Measurements from ENCODE around the gene ST7.

ST7 gene

DNA sequence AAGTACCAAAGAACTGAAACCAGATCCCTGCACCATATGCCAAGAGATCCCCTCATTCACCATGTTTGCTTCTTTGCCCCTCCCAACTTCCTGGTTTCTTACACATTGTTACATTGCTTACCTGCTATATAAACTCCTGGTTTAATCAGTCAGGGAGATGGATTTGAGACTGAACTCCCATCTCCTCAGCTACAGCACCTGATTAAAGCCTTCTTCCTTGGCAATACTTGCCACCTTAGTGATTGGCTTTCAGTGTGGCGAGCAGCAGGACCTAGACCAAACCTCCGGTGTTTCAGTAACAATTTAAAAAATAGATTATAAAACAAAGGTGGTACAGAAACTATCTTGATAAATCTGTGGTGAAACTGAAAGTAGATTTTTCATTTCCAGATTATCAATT, 122.6 kb downstream of the ST7 start:
- DNase-seq (ENCODE audit: low spot score in 2 of 2) (no peak), ATAC-seq (replicated peaks; ENCODE audit: extremely low read depth, poor library complexity, severe bottlenecking) (no peak)
- Mint-ChIP-seq H3K36me3 (ENCODE audit: insufficient read depth) (peaks cover 3% of the 10 kb centered on the region), H3K27ac (ENCODE audit: low read depth) (no peak overlapping the region), H3K27me3 (no peaks in the 10 kb centered on the region), H3K9me3 (no peaks in the 10 kb centered on the region), H3K4me1 (peaks cover 7% of the 10 kb centered on the region), H3K4me3 (no peak overlapping the region)

DNA sequence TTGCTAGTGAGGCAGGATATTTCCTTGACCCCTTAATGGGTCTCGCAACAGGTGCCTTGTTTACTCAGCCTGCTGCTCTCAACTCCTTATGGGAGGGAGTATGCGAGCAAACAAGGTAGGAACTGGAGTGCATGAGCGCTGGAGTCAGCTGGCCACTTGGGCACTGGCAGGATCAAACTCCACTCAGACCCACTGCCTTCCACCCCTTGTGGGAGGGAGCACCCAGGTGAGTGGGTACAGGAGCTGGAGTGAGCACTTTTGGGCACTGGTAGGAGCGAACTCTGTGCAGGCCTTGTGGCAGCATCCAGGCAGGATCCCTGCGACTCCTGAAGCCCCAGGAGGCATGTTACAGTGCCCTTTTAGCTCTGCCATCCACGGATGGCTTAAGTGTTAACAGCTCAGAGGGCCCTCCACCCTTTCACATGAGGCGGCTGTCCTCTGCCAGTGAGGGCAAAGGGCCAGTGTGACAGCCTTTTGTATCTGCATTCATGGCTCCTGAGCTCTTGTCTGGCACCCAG, 123.2 kb downstream of the ST7 start:
- ATAC-seq (replicated peaks; ENCODE audit: extremely low read depth, poor library complexity, severe bottlenecking): no peak
- DNase-seq (ENCODE audit: low spot score in 2 of 2): no peak
- no peak overlapping the region for H3K4me3 Mint-ChIP-seq
- H3K27me3 Mint-ChIP-seq: no peaks in the 10 kb centered on the region
- H3K27ac Mint-ChIP-seq (ENCODE audit: low read depth): no peak overlapping the region
- no peaks in the 10 kb centered on the region for H3K9me3 Mint-ChIP-seq
- H3K36me3 Mint-ChIP-seq (ENCODE audit: insufficient read depth): peaks cover 3% of the 10 kb centered on the region
- peaks cover 7% of the 10 kb centered on the region for H3K4me1 Mint-ChIP-seq

DNA sequence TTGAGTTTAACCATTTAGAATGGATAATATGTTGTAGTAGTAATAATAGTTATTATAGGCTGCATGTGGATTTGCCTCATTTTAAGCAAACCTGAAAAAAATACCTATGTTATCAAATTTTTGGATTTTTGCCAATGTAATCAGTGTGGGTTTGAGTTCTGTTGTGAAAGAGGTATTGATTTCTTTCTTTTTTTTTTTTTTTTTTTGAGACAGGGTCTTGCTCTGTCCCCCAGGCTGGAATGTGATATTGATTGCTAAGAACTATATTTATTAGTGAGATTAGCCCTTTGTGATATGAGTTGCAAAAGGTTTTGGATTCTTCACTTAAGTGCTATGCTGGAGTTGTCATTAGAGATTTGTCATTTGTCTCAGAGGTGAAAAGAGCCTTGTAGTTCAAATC, 124.4 kb downstream of the ST7 start:
- peaks cover 3% of the 10 kb centered on the region for H3K36me3 Mint-ChIP-seq (ENCODE audit: insufficient read depth)
- peaks cover 3% of the 10 kb centered on the region for H3K4me1 Mint-ChIP-seq
- ATAC-seq (replicated peaks; ENCODE audit: extremely low read depth, poor library complexity, severe bottlenecking) (no peak), DNase-seq (ENCODE audit: low spot score in 2 of 2) (no peak)
- H3K27me3 Mint-ChIP-seq: no peaks in the 10 kb centered on the region
- no peak overlapping the region for H3K27ac Mint-ChIP-seq (ENCODE audit: low read depth)
- no peak overlapping the region for H3K4me3 Mint-ChIP-seq
- H3K9me3 Mint-ChIP-seq: no peaks in the 10 kb centered on the region

DNA sequence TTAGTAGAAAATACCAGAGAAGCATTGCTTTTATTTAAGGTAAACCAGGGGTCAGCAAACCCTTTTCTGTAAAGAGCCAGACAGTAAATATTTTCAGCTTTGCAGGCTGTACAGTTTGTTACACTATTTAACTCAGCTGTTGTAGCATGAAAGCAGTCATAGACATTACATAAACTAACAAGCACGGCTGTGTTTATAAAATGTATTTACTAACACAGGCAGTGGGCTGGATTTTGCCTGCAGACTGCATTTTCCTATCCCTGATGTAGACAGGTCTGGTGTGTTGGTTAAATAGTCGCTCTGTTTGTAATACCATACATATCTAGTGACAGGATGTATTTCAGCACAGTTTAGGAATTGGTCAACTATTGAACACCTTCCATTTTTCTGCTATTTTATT, 129.3 kb downstream of the ST7 start:
- peaks cover 11% of the 10 kb centered on the region for H3K4me1 Mint-ChIP-seq
- DNase-seq (ENCODE audit: low spot score in 2 of 2) (no peak), ATAC-seq (replicated peaks; ENCODE audit: extremely low read depth, poor library complexity, severe bottlenecking) (no peak)
- no peak overlapping the region for H3K4me3 Mint-ChIP-seq
- no peaks in the 10 kb centered on the region for H3K36me3 Mint-ChIP-seq (ENCODE audit: insufficient read depth)
- no peaks in the 10 kb centered on the region for H3K9me3 Mint-ChIP-seq
- no peaks in the 10 kb centered on the region for H3K27me3 Mint-ChIP-seq
- no peak overlapping the region for H3K27ac Mint-ChIP-seq (ENCODE audit: low read depth)

DNA sequence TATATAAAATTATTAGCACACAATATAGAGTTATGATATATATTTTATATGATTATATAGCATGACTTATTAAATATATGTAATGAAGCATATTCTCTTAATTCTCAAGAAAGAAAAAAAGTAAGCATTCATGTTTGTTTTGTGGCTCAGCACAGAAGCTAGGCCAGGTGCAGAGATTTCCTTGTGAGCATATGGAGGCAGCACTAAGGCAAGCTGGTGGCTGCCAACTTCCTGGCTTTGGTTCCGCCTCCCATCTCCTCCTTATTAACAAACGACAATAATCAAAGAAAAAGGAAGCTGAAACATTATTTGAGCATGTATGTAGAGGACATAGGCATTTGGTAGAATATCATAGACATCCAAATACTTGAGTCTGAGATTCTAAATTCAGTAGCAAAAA, 130.3 kb downstream of the ST7 start:
- no peak for ATAC-seq (replicated peaks; ENCODE audit: extremely low read depth, poor library complexity, severe bottlenecking)
- Mint-ChIP-seq H3K4me3 (no peak overlapping the region), H3K36me3 (ENCODE audit: insufficient read depth) (no peaks in the 10 kb centered on the region), H3K9me3 (no peaks in the 10 kb centered on the region), H3K27ac (ENCODE audit: low read depth) (no peak overlapping the region), H3K4me1 (peaks cover 17% of the 10 kb centered on the region), H3K27me3 (no peaks in the 10 kb centered on the region)
- no peak for DNase-seq (ENCODE audit: low spot score in 2 of 2)

DNA sequence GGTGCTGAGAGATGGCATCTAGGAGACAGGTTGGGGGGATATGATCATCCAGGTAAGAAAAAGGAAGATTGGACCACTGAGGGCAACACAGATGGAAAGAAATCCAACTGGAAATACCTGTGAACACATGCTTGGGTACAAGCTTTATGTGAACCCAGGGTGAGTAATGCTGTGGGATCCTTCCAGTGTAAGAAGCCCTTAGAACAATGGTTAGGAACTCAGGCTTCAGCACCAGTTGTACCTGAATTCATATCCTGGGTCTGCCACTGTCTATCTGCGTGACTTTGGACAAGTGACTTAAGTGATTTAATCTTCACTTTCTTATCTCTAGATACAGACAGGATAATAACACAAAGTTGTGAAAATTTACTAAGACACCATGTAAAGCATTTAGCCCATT, 131.0 kb downstream of the ST7 start:
- Mint-ChIP-seq H3K9me3 (no peaks in the 10 kb centered on the region), H3K27ac (ENCODE audit: low read depth) (no peak overlapping the region), H3K27me3 (no peaks in the 10 kb centered on the region), H3K4me3 (no peak overlapping the region), H3K36me3 (ENCODE audit: insufficient read depth) (peaks cover 2% of the 10 kb centered on the region), H3K4me1 (peaks cover 17% of the 10 kb centered on the region)
- no peak for DNase-seq (ENCODE audit: low spot score in 2 of 2)
- ATAC-seq (replicated peaks; ENCODE audit: extremely low read depth, poor library complexity, severe bottlenecking): no peak

DNA sequence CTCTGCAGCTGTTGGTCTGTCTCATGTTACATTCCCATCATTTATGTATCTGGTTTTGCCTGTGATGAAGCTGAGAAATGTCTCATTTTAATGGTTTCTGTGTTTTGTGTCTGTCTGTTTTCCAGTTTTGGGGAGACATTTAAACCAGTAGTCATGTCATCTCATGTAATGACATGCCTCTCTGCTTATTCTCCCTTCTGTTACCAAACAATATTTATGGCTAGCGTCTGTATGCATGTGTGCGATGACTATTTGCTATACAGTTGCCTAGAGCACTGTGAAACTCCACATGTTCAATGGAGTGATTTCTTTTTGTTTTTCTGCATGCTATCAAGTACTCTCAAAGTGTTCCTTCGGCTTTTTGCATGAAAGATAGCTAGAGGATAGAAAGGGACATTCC, 132.0 kb downstream of the ST7 start:
- H3K9me3 Mint-ChIP-seq: no peaks in the 10 kb centered on the region
- ATAC-seq (replicated peaks; ENCODE audit: extremely low read depth, poor library complexity, severe bottlenecking): no peak
- H3K4me1 Mint-ChIP-seq: peaks cover 17% of the 10 kb centered on the region
- no peak overlapping the region for H3K27ac Mint-ChIP-seq (ENCODE audit: low read depth)
- H3K36me3 Mint-ChIP-seq (ENCODE audit: insufficient read depth): peaks cover 2% of the 10 kb centered on the region
- DNase-seq (ENCODE audit: low spot score in 2 of 2): no peak
- H3K27me3 Mint-ChIP-seq: no peaks in the 10 kb centered on the region
- H3K4me3 Mint-ChIP-seq: no peak overlapping the region

DNA sequence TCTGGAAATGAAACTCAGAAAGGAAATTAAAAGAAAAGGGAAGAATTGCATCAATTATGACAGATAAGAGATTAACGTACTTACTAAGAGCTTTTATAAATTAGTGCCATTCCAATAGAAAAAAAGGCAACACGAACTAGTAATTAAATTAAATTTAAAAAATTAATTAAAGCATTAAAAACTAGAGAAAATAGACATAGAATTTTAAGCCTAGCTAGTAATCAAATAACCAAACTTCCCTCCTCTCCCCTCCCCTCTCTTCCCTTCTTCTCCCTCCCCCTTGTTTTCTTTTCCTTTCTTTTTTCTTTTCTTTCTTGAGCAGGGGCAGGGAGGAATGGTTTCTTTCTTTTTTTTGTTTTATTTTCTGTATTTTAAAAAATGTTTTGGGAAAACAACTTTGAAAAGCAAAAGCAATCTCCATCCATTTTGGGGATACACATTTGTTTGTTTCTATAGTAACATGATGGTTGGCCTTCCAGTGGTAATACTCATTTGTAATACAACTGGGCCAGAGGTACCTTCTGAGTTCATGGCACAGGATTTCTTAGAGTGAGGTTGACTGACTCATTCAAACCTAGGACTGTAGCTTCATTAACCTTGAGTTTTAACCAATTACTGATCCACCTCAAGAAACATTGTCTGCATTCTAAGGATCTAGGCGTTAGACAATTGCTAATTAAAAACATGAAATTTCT, 132.6 kb downstream of the ST7 start:
- no peak for DNase-seq (ENCODE audit: low spot score in 2 of 2)
- H3K36me3 Mint-ChIP-seq (ENCODE audit: insufficient read depth): peaks cover 2% of the 10 kb centered on the region

DNA sequence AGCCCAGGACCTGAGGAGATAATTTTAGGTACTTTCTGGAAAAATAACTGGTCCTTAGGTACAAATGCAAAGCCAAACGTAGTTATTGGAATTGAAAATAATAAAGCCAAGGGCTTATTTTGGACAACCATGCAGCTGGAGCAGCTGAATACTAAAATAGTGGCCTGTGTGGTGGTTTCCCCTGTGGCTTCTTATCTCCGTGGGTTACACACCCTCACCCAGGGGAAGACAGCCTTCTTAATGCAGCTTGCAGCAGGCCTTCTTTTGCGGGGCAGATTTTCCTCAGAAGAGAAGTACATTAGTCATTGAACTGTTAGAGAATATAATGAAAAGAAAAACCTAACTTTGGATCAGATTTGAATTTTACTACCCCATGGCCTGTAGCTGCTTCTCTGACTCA, 133.5 kb downstream of the ST7 start:
- ATAC-seq (replicated peaks; ENCODE audit: extremely low read depth, poor library complexity, severe bottlenecking) (no peak), DNase-seq (ENCODE audit: low spot score in 2 of 2) (no peak)
- Mint-ChIP-seq H3K9me3 (no peaks in the 10 kb centered on the region), H3K27ac (ENCODE audit: low read depth) (no peak overlapping the region), H3K4me3 (no peak overlapping the region), H3K27me3 (no peaks in the 10 kb centered on the region), H3K36me3 (ENCODE audit: insufficient read depth) (peaks cover 2% of the 10 kb centered on the region), H3K4me1 (peaks cover 17% of the 10 kb centered on the region)

More for the DNA sequence above, 132.6 kb downstream of the ST7 start:
- no peak for ATAC-seq (replicated peaks; ENCODE audit: extremely low read depth, poor library complexity, severe bottlenecking)
- Mint-ChIP-seq H3K27ac (ENCODE audit: low read depth) (no peak overlapping the region), H3K27me3 (no peaks in the 10 kb centered on the region), H3K9me3 (no peaks in the 10 kb centered on the region), H3K4me1 (peaks cover 17% of the 10 kb centered on the region), H3K4me3 (no peak overlapping the region)

DNA sequence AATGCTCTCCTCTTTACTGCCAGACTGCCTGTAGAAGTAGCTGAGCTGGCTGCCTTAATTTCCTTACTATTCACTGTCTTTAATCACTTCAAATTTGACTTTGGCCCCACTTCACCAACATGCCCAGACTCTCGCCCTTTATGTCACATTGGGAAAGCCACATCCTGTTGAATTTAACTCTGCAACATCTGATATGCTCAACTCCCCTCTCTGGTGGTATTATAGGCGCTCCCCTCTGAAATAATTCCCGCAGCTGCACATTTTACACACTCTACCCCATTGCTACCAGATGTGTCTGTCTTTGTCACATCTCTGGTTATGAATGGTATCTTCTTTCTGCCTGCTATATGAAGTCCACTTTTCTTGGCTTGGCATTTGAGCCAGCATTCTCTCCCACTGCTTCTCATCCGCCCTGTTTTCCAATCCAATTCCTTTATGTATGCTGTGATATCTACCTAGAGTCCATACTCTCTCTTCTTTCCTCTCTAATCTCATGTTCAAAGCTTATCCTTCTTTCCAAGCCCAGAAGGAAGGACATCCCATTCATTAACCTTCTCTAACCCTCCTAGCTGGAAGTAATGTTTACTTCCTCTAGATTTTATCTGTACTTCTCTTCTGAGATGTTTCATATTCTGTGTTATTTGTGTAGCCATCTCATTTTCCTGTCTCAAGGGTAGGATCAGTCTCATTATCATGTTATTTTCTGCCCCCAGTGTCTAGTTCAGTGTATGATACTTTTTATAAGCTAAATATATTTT, 134.5 kb downstream of the ST7 start:
- peaks cover 17% of the 10 kb centered on the region for H3K4me1 Mint-ChIP-seq
- DNase-seq (ENCODE audit: low spot score in 2 of 2): no peak
- H3K27me3 Mint-ChIP-seq: no peaks in the 10 kb centered on the region
- H3K36me3 Mint-ChIP-seq (ENCODE audit: insufficient read depth): peaks cover 2% of the 10 kb centered on the region
- H3K9me3 Mint-ChIP-seq: no peaks in the 10 kb centered on the region
- no peak for ATAC-seq (replicated peaks; ENCODE audit: extremely low read depth, poor library complexity, severe bottlenecking)
- H3K27ac Mint-ChIP-seq (ENCODE audit: low read depth): peak overlapping the region; percentile 0
- H3K4me3 Mint-ChIP-seq: peak overlapping the region; percentile 0

DNA sequence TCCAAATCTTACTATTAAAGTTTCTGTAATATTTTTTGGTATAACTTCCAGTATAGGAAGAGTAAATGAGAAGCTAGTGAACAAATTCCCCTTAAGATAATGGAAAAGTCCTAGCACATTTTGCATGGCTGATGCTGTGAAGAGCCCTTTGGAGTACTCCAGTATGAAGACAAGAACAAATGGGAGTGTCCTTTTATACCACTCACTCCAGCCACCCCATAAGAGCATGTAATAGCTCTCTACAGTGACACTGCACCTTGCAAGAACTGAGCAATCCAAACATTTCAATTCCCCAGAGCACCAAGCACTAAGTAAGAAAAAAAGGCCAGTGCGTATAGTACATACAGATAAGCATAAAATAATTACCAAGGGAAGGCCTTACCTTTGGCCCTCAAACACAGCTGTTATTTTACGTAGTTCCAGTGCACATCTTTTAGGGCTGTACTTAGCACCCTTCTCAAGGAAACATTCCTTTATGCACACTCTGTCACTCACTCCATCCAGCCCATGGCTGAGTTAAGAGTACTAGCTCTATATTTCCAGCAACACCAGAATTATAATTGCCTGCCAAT, 135.4 kb downstream of the ST7 start:
- ATAC-seq (replicated peaks; ENCODE audit: extremely low read depth, poor library complexity, severe bottlenecking): no peak
- H3K36me3 Mint-ChIP-seq (ENCODE audit: insufficient read depth): peaks cover 2% of the 10 kb centered on the region
- no peaks in the 10 kb centered on the region for H3K9me3 Mint-ChIP-seq
- no peak overlapping the region for H3K27ac Mint-ChIP-seq (ENCODE audit: low read depth)
- no peak for DNase-seq (ENCODE audit: low spot score in 2 of 2)
- H3K4me1 Mint-ChIP-seq: peaks cover 17% of the 10 kb centered on the region
- H3K27me3 Mint-ChIP-seq: no peaks in the 10 kb centered on the region
- H3K4me3 Mint-ChIP-seq: no peak overlapping the region

DNA sequence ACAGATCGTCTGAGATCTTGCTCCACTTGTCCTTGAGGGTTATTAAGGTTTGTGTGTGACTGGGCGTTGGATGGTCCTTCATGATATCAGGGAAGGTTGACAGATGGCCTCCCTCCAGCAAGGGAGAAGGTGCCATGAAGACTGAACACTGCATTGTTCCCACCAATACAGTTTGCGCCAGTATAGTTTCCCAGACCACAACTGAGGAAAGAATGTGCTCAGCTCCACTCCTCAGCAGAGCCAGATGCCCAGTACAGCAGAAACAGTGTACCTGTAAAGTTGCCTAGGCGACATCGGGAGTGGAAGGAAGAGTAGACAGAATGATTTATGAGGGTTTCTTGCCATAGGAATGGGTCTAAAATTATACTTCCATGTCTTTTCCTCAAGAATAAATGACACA, 137.5 kb downstream of the ST7 start:
- no peak overlapping the region for H3K27ac Mint-ChIP-seq (ENCODE audit: low read depth)

DNA sequence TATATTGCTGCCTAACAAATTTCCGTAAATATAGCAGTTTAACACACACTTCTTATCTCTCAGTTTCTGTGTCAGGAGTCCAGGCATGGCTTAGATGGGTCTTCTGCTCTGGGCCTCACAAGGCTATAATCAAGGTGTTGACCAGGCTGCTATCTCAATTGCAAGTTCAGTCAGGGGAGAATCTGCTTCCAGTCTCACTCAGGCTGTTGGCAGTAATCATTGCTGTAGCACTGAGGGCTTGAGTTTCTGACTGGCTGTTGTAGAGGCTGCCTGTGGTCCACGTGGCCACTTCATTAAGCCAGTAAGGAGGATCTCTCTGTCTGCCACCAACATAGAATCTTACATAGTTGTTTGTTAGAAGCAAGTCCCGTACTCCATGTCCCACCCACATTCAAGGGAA, 138.4 kb downstream of the ST7 start:
- Mint-ChIP-seq H3K36me3 (ENCODE audit: insufficient read depth) (peaks cover 2% of the 10 kb centered on the region), H3K27ac (ENCODE audit: low read depth) (no peak overlapping the region), H3K9me3 (no peaks in the 10 kb centered on the region), H3K4me3 (no peak overlapping the region), H3K27me3 (no peaks in the 10 kb centered on the region), H3K4me1 (peaks cover 15% of the 10 kb centered on the region)
- DNase-seq (ENCODE audit: low spot score in 2 of 2) (no peak), ATAC-seq (replicated peaks; ENCODE audit: extremely low read depth, poor library complexity, severe bottlenecking) (no peak)

More for the DNA sequence above, 137.5 kb downstream of the ST7 start:
- ATAC-seq (replicated peaks; ENCODE audit: extremely low read depth, poor library complexity, severe bottlenecking) (no peak), DNase-seq (ENCODE audit: low spot score in 2 of 2) (no peak)
- no peaks in the 10 kb centered on the region for H3K9me3 Mint-ChIP-seq
- H3K4me3 Mint-ChIP-seq: no peak overlapping the region
- no peaks in the 10 kb centered on the region for H3K27me3 Mint-ChIP-seq
- H3K36me3 Mint-ChIP-seq (ENCODE audit: insufficient read depth): peaks cover 2% of the 10 kb centered on the region
- H3K4me1 Mint-ChIP-seq: peaks cover 17% of the 10 kb centered on the region

All from central memory CD8-positive, alpha-beta T cell (primary cell).